ENCODE measurements around the gene KIAA1958. TPM values are rescaled to one million over a fixed set of nuclear protein-coding genes. Genes with fewer than 3 reads are reported as not detected.

KIAA1958 gene
- total RNA-seq, 6 experiments from 2014 or later, result 3.5 to 9.7 (median 4.5) TPM

DNA sequence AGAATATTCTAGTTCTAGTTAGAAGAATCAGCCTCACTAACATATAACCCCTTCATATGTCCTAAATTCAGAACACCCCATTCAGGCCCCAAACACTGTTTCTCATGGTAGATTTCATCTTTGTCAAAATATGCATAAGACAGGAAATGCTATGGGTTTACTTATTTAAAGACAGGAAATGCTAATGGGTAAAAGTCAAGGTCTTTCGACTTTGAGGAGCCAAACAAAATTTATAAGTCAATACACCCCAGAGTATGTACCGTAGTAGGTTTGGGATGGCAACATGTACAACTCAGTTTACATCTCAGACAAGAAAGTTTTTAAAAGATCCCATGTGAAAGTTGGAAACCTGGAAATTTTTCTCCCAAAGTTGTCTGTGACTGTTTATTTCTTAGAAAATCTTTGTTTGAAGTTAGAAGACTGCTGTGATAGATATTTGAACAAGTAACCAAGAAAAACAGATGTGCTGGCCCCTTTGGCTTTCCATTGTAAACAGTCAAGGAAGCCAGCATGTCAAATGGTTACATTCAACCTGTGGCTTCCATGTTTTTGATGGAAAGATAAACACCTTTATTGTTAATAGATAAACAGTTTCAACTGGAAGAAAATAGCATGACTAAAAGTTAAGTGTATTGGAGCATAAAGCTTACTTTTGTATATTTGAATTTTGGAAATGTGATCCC lies 129.1 kb downstream of the KIAA1958 start:
- TF ChIP-seq, protein P1, sequence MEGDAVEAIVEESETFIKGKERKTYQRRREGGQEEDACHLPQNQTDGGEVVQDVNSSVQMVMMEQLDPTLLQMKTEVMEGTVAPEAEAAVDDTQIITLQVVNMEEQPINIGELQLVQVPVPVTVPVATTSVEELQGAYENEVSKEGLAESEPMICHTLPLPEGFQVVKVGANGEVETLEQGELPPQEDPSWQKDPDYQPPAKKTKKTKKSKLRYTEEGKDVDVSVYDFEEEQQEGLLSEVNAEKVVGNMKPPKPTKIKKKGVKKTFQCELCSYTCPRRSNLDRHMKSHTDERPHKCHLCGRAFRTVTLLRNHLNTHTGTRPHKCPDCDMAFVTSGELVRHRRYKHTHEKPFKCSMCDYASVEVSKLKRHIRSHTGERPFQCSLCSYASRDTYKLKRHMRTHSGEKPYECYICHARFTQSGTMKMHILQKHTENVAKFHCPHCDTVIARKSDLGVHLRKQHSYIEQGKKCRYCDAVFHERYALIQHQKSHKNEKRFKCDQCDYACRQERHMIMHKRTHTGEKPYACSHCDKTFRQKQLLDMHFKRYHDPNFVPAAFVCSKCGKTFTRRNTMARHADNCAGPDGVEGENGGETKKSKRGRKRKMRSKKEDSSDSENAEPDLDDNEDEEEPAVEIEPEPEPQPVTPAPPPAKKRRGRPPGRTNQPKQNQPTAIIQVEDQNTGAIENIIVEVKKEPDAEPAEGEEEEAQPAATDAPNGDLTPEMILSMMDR (IDR thresholded peaks at IDR 0.05), result no peak
- no peaks in the 10 kb centered on the region; the same call in 1 of the 2 replicates for H3K4me1 Mint-ChIP-seq (ENCODE audit: low read depth)
- no peaks in the 10 kb centered on the region for H3K9me3 Mint-ChIP-seq
- H3K27ac Mint-ChIP-seq, result no peak overlapping the region
- H3K36me3 Mint-ChIP-seq (ENCODE audit: low read depth), result no peaks in the 10 kb centered on the region
- no peak for DNase-seq
- H3K27me3 Mint-ChIP-seq (ENCODE audit: insufficient read depth), result no peaks in the 10 kb centered on the region
- no peak overlapping the region for H3K4me3 Mint-ChIP-seq

DNA sequence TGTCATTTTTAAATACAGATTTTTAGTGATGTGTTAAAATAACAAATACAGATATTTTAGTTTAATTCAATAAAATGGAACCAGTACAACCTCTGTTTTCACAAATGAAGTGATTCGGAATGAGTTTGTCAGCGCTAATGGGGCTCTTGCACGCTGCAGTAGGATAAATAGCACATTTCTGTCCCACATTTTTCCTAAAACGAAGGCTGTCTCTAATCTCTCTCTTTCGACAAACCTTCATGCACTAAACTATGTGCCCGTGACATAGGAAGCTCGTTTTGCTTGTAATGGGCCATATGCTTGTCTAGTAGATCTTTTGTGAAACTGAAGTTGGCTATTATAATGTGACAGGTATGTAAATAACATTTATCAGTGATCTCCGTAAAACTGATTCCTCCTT lies 130.7 kb downstream of the KIAA1958 start:
- H3K36me3 Mint-ChIP-seq (ENCODE audit: low read depth), result no peaks in the 10 kb centered on the region
- TF ChIP-seq, protein P1 (IDR thresholded peaks at IDR 0.05), result no peak
- DNase-seq, result no peak
- no peaks in the 10 kb centered on the region; the same call in 1 of the 2 replicates for H3K4me1 Mint-ChIP-seq (ENCODE audit: low read depth)
- H3K9me3 Mint-ChIP-seq, result no peaks in the 10 kb centered on the region
- no peak overlapping the region for H3K27ac Mint-ChIP-seq
- H3K27me3 Mint-ChIP-seq (ENCODE audit: insufficient read depth), result no peaks in the 10 kb centered on the region
- H3K4me3 Mint-ChIP-seq, result no peak overlapping the region

DNA sequence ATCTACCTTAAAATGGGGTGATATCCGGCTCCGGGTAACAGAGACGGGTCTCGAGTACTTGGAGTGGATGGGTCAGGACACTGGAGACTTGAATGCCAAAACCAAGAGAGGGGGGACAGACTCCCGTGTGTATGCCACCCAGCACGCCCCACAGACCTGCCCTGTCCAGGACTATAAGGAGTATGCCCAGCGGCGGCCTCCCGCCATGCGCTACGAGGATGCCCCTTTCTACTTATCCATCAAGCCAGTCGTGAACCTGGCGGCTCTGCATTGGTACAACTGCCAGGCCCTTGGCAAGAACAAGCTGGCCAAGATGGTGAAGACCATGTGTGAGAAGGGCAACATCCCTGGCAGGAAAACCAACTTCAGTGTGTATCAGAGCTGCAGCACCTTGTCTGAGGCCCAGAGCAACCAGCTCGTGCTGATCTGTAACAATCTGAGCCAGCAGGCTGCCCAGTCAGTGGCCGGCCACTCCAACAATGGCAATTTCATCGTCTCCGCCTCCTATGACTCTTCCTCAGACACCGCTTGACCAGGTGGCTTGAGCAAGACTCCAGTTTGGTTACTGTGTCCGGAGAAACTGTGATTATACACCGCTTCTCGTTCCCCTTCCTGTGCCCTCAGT lies 131.9 kb downstream of the KIAA1958 start:
- no peaks in the 10 kb centered on the region for H3K27me3 Mint-ChIP-seq (ENCODE audit: insufficient read depth)
- TF ChIP-seq, protein P1 (IDR thresholded peaks at IDR 0.05), result no peak
- no peak for DNase-seq
- no peak overlapping the region for H3K27ac Mint-ChIP-seq
- no peaks in the 10 kb centered on the region for H3K36me3 Mint-ChIP-seq (ENCODE audit: low read depth)
- no peak overlapping the region for H3K4me3 Mint-ChIP-seq
- no peaks in the 10 kb centered on the region; the same call in 1 of the 2 replicates for H3K4me1 Mint-ChIP-seq (ENCODE audit: low read depth)
- no peaks in the 10 kb centered on the region for H3K9me3 Mint-ChIP-seq

DNA sequence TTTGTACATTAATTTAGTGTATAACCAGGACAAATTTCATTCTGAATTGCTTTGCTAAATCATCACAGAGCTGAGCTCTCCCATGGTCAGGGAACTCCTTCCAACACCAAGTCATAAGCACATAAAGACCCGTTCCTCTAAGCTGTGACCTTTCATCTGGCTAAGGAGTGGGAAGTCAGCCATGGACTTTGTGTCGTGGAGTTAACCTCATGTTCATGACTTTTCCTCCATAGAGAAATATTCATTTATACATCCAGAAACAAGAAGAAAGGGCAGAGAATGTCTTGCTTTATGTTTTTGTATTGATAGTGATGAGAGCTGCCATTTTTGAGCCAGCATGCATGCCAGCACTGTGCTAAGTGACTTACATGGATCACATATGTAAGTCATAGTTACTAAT lies 133.8 kb downstream of the KIAA1958 start:
- no peak for DNase-seq
- H3K4me3 Mint-ChIP-seq, result no peak overlapping the region
- H3K27me3 Mint-ChIP-seq (ENCODE audit: insufficient read depth), result no peaks in the 10 kb centered on the region
- no peak overlapping the region for H3K27ac Mint-ChIP-seq
- H3K36me3 Mint-ChIP-seq (ENCODE audit: low read depth), result no peaks in the 10 kb centered on the region
- TF ChIP-seq, protein P1 (IDR thresholded peaks at IDR 0.05), result no peak
- peaks cover 7% of the 10 kb centered on the region; the same call in 1 of the 2 replicates for H3K4me1 Mint-ChIP-seq (ENCODE audit: low read depth)
- no peaks in the 10 kb centered on the region for H3K9me3 Mint-ChIP-seq

DNA sequence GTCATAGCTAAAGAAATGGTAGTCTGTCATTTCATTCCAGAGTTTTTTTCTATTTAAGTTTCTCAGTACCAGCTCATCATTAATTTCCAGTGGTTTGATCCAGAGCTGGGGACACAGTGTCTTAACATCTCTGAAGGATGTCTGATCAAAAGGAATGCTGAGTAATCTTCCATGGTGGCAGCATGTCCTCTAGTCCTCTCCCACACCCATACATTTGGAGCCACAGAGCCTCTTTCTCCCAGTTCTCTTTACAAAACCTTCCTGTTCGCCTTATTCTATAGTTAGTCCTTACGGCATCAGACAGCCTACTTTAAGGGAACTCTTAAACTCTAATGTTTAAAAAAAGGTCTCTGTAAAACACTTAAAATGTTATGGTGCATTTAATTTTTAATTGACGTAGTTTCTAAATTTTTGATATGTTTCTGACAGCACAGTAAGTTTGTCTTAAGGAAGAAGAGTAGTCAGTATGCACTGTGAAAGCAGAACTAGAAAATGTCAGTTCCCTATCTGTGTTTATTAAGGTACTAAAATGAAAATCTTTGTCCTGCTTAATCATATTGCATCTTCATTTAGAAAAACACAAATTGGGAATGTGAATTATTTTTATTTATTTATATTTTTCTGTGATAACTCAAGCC lies 134.5 kb downstream of the KIAA1958 start:
- no peak for DNase-seq
- Mint-ChIP-seq H3K4me1 (ENCODE audit: low read depth) (peaks cover 7% of the 10 kb centered on the region; the same call in 1 of the 2 replicates), H3K36me3 (ENCODE audit: low read depth) (no peaks in the 10 kb centered on the region), H3K27me3 (ENCODE audit: insufficient read depth) (no peaks in the 10 kb centered on the region), H3K9me3 (no peaks in the 10 kb centered on the region), H3K4me3 (no peak overlapping the region), H3K27ac (no peak overlapping the region)
- TF ChIP-seq, protein P1 (IDR thresholded peaks at IDR 0.05), result no peak

Measured in HFFc6 (cell line).